GM12801 (cell line): Measurements from ENCODE around the gene CHRDL2.

Experiments
- TF ChIP-seq, protein P1 (sequence below): IDR thresholded peaks from one replicate; pipeline ENCODE4 v1.5.1; 2011; ENCODE audit warnings: control low read depth; ENCODE audit not compliant: insufficient read length; ENCODE audit errors: extremely low read depth

The CHRDL2 gene

GRCh38 chr11:74703211-74703610 lies 28.0 kb downstream of the CHRDL2 start:
- TF ChIP-seq, protein P1, sequence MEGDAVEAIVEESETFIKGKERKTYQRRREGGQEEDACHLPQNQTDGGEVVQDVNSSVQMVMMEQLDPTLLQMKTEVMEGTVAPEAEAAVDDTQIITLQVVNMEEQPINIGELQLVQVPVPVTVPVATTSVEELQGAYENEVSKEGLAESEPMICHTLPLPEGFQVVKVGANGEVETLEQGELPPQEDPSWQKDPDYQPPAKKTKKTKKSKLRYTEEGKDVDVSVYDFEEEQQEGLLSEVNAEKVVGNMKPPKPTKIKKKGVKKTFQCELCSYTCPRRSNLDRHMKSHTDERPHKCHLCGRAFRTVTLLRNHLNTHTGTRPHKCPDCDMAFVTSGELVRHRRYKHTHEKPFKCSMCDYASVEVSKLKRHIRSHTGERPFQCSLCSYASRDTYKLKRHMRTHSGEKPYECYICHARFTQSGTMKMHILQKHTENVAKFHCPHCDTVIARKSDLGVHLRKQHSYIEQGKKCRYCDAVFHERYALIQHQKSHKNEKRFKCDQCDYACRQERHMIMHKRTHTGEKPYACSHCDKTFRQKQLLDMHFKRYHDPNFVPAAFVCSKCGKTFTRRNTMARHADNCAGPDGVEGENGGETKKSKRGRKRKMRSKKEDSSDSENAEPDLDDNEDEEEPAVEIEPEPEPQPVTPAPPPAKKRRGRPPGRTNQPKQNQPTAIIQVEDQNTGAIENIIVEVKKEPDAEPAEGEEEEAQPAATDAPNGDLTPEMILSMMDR = no peak

GRCh38 chr11:74702383-74703007 lies 28.7 kb downstream of the CHRDL2 start:
- TF ChIP-seq, protein P1 = peak; percentile 49

- TF ChIP-seq, protein P1 = no peak
These were observed 29.9 kb downstream of the CHRDL2 start for GRCh38 chr11:74701351-74701750.

- TF ChIP-seq, protein P1 = no peak
These were observed 31.4 kb downstream of the CHRDL2 start for GRCh38 chr11:74699615-74700396.

GRCh38 chr11:74697722-74698121 lies 33.5 kb downstream of the CHRDL2 start:
- TF ChIP-seq, protein P1 = no peak

GRCh38 chr11:74696939-74697675 lies 34.1 kb downstream of the CHRDL2 start:
- TF ChIP-seq, protein P1 = no peak

DNA sequence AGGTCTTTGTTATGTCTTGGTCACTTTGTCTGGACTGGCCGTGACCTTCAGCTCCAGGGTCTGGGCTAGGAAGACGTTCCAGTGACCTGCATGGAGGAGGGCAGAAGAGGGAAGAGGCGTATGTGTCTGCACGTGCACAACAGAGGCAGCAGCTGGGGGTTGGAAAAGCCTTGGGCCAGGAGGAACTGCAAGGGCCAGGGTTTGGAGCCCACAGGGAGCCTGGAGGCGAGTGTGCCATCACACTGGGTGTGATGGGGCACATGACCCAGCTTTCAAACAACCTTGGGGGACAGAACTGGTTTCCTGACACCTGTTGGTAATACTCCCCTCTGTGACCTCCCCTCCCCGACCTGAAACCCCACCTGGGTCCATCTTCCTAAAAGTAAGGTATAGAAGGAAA lies 34.7 kb downstream of the CHRDL2 start:
- TF ChIP-seq, protein P1 = no peak
